K562 (cell line): Measurements from ENCODE around the gene PDCD1LG2.

Experiments used
- ERF ChIP-seq: fragments of 450-650 bp; formaldehyde crosslinking; IDR thresholded peaks from 2 replicates; pipeline ENCODE4 v1.4.0; 2020; ENCODE audit warnings: mild to moderate bottlenecking, mixed read lengths
- ESRRB ChIP-seq: fragments of 250-450 bp; sonication (Bioruptor Pico); IDR thresholded peaks from 2 replicates; pipeline ENCODE4 v1.5.0; 2020; ENCODE audit warnings: mild to moderate bottlenecking, moderate library complexity, borderline replicate concordance
- GATA2 ChIP-seq: sonication (generic); formaldehyde crosslinking; IDR thresholded peaks from 2 replicates; pipeline ENCODE4 v1.4.0; 2020; ENCODE audit warnings: mild to moderate bottlenecking, missing genetic modification reagents
- HDAC6 ChIP-seq: IDR thresholded peaks from 2 replicates; pipeline ENCODE4 v1.6.1; 2012; ENCODE audit warnings: low read depth, mild to moderate bottlenecking, control low read depth, inconsistent platforms, low read length, moderate library complexity
- KLF16 ChIP-seq: IDR thresholded peaks from 2 replicates; pipeline ENCODE4 v1.6.1; 2016; ENCODE audit warnings: antibody characterized with exemption
- MAZ ChIP-seq, 2 experiments: fragments of 450-650 bp in 1 of 2; sonication (generic) in 1 of 2; formaldehyde crosslinking; IDR thresholded peaks in 1 of 2; conservative IDR thresholded peaks in 1 of 2; 2 replicates each; pipeline versions ENCODE4 v1.4.0 to v1.5.0; 2020; ENCODE audit warnings: mild to moderate bottlenecking in 1 of 2, missing genetic modification reagents in 1 of 2
- POLR2A ChIP-seq: fragments of 450-650 bp; conservative IDR thresholded peaks from 2 replicates; pipeline ENCODE4 v1.6.1; 2016
- RBM39 ChIP-seq: fragments of 200-400 bp; formaldehyde crosslinking; optimal IDR thresholded peaks from 2 replicates; pipeline ENCODE3; 2018; ENCODE audit warnings: low read depth, low read length
- TF ChIP-seq, protein P1 (sequence below), 3 experiments: IDR thresholded peaks in 2 of 3; conservative IDR thresholded peaks in 1 of 3; 2 replicates each; pipeline ENCODE4 v1.5.1; 2011 to 2012; ENCODE audit warnings: low read length in 3 of 3, mild to moderate bottlenecking in 3 of 3, control low read depth in 2 of 3, improper control_type of control experiment in 1 of 3, inconsistent platforms in 1 of 3, low read depth in 1 of 3, mixed read lengths in 1 of 3, moderate library complexity in 1 of 3; ENCODE audit not compliant: insufficient read depth in 2 of 3

DNA sequence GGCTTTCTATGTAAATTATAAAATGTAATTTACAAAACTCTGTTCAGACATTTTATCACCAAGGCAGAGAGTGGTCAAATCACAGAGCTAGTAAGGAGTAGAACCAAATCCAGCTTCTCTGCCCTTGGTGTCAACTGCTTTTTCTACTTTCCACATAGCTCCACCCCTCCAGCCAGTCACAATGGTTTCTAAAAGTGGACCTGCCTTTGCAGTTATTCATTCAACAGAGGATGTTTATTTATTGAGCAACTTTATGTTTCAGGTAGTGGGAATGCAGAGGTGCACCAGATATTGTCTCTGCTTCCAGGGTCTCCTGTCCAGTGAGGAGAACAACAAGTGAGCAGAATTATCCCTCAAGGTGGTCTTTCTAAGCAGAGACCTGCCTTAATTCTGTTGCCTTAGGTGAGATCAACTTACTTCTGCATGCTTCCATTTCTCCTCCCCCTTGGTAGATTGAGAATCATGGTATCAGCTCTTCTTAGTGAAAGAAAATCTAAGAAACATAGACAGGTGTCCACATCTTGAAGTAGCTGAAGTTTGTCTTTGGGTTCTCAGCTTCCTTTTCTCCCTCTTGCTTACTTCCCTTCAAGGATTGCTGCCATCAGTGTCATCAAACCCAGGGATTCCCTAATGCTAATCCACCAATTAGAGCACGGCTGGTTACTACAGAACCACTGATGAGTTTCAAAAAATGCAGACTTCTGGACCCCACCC lies 17.2 kb upstream of the PDCD1LG2 start:
- TF ChIP-seq RBM39 (no peak), POLR2A (no peak), KLF16 (no peak), ESRRB (CRISPR knock-in tag) (no peak), ERF (CRISPR knock-in tag) (no peak; the same call in 1 of the 2 replicates), HDAC6 (no peak), GATA2 (CRISPR knock-in tag) (no peak), MAZ (CRISPR knock-in tag; conservative IDR thresholded peaks at IDR 0.05 in 1 of 2, IDR thresholded peaks at IDR 0.05 in 1 of 2) (no peak)
- TF ChIP-seq, protein P1, sequence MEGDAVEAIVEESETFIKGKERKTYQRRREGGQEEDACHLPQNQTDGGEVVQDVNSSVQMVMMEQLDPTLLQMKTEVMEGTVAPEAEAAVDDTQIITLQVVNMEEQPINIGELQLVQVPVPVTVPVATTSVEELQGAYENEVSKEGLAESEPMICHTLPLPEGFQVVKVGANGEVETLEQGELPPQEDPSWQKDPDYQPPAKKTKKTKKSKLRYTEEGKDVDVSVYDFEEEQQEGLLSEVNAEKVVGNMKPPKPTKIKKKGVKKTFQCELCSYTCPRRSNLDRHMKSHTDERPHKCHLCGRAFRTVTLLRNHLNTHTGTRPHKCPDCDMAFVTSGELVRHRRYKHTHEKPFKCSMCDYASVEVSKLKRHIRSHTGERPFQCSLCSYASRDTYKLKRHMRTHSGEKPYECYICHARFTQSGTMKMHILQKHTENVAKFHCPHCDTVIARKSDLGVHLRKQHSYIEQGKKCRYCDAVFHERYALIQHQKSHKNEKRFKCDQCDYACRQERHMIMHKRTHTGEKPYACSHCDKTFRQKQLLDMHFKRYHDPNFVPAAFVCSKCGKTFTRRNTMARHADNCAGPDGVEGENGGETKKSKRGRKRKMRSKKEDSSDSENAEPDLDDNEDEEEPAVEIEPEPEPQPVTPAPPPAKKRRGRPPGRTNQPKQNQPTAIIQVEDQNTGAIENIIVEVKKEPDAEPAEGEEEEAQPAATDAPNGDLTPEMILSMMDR (IDR thresholded peaks at IDR 0.05 in 2 of 3, conservative IDR thresholded peaks at IDR 0.05 in 1 of 3; ENCODE audit: insufficient read depth in 2 of 3, low read depth in 1 of 3, low read length in 3 of 3) = no peak
